CD4-positive, alpha-beta T cell treated with Interferon gamma for 1 hour (primary cell): ENCODE results near the gene RHEX.

Source experiments
- DNase-seq: peaks from one replicate; pipeline ENCODE4 v3.0.0-alpha.2; 2020

RHEX gene

GRCh38 chr1:206120406-206120805 lies 67.4 kb downstream of the RHEX start:
- no peak for DNase-seq

GRCh38 chr1:206121269-206121668 lies 68.3 kb downstream of the RHEX start:
- no peak for DNase-seq

GRCh38 chr1:206122686-206123085 lies 69.7 kb downstream of the RHEX start:
- no peak for DNase-seq

GRCh38 chr1:206125346-206125745 lies 72.4 kb downstream of the RHEX start:
- no peak for DNase-seq

- no peak for DNase-seq
Measured at GRCh38 chr1:206127336-206127735, 74.4 kb downstream of the RHEX start.

- no peak for DNase-seq
Measured at GRCh38 chr1:206128196-206128595, 75.2 kb downstream of the RHEX start.

- no peak for DNase-seq
Measured at GRCh38 chr1:206131037-206131436, 78.1 kb downstream of the RHEX start.

- no peak for DNase-seq
Measured at GRCh38 chr1:206133751-206134415, 80.9 kb downstream of the RHEX start.

GRCh38 chr1:206135248-206135647 lies 82.3 kb downstream of the RHEX start:
- no peak for DNase-seq

- DNase-seq = no peak
Measured at GRCh38 chr1:206136241-206136640, 83.3 kb downstream of the RHEX start.

GRCh38 chr1:206142011-206142410 lies 89.0 kb downstream of the RHEX start:
- no peak for DNase-seq

- no peak for DNase-seq
Measured at GRCh38 chr1:206142770-206143169, 89.8 kb downstream of the RHEX start.

GRCh38 chr1:206143537-206144172 lies 90.7 kb downstream of the RHEX start:
- DNase-seq = no peak

- no peak for DNase-seq
Measured at GRCh38 chr1:206144605-206145004, 91.6 kb downstream of the RHEX start.

GRCh38 chr1:206145771-206146290 lies 92.9 kb downstream of the RHEX start:
- DNase-seq = no peak
